Neutrophil (primary cell): ENCODE results near the gene CACNA2D3.

ENCODE experiments used
- H3K27ac ChIP-seq: fragments of 200-600 bp; sonication (generic); 2 replicates; pipeline ENCODE4 v1.5.1; 2016; ENCODE audit warnings: mild to moderate bottlenecking, moderate library complexity
- H3K27me3 ChIP-seq: fragments of 200-600 bp; sonication (generic); 2 replicates; pipeline ENCODE4 v1.6.0; 2016; ENCODE audit warnings: mild to moderate bottlenecking
- H3K36me3 ChIP-seq: fragments of 200-600 bp; sonication (generic); 2 replicates; pipeline ENCODE4 v1.5.1; 2017
- H3K4me1 ChIP-seq, 2 experiments: fragments of 200-600 bp in 1 of 2; sonication (generic) in 1 of 2; 1 replicate in 1 of 2; 2 replicates in 1 of 2; pipeline versions ENCODE4 v1.5.1 to v1.6.1; 2013 to 2016; ENCODE audit warnings: low read depth in 1 of 2, low read length in 1 of 2, mild to moderate bottlenecking in 1 of 2, moderate library complexity in 1 of 2; ENCODE audit not compliant: control insufficient read depth in 1 of 2, insufficient read depth in 1 of 2
- H3K4me3 ChIP-seq, 2 experiments: fragments of 200-600 bp in 1 of 2; sonication (generic) in 1 of 2; 1 replicate in 1 of 2; 2 replicates in 1 of 2; pipeline ENCODE4 v1.5.1; 2013 to 2016; ENCODE audit warnings: low read depth in 1 of 2, low read length in 1 of 2, mild to moderate bottlenecking in 1 of 2, moderate library complexity in 1 of 2
- H3K9me3 ChIP-seq: fragments of 200-600 bp; sonication (generic); 2 replicates; pipeline ENCODE4 v1.5.1; 2016
- CTCF ChIP-seq: fragments of 200-600 bp; sonication (generic); IDR thresholded peaks from 2 replicates; pipeline ENCODE4 v1.5.1; 2016; ENCODE audit warnings: antibody characterized with exemption

Gene CACNA2D3

GRCh38 chr3:54349691-54350090 is 227.3 kb downstream of the CACNA2D3 start:
- no peak for TF ChIP-seq CTCF
- Histone ChIP-seq H3K36me3 (no peaks in the 10 kb centered on the region), H3K4me1 (no peaks in the 10 kb centered on the region), H3K27ac (no peak overlapping the region), H3K4me3 (no peak overlapping the region), H3K27me3 (no peaks in the 10 kb centered on the region), H3K9me3 (no peaks in the 10 kb centered on the region)

DNA sequence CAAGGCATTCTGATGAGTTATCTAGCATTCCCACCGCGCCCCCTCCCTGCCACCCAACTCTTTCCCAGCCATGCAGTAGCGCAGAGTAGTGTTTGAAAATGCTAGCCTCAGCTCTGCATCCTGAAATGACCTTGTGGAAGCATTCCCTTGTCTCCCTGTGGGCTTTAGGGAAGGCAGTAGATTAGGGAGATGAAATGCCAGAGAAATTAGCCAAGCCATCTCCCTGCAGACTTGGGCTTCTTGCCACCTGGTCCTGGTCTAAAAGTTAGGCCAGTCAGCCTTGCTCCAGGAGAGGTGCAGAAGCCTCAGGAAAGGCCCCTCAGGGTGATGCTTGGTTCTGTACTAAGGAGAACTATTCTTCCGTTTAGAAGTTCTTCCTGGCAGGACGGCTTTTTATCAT is 231.2 kb downstream of the CACNA2D3 start:
- no peak for TF ChIP-seq CTCF
- H3K4me1 ChIP-seq = no peaks in the 10 kb centered on the region
- H3K4me3 ChIP-seq = no peak overlapping the region
- no peaks in the 10 kb centered on the region for H3K36me3 ChIP-seq
- H3K27me3 ChIP-seq = no peaks in the 10 kb centered on the region
- no peaks in the 10 kb centered on the region for H3K9me3 ChIP-seq
- no peak overlapping the region for H3K27ac ChIP-seq

DNA sequence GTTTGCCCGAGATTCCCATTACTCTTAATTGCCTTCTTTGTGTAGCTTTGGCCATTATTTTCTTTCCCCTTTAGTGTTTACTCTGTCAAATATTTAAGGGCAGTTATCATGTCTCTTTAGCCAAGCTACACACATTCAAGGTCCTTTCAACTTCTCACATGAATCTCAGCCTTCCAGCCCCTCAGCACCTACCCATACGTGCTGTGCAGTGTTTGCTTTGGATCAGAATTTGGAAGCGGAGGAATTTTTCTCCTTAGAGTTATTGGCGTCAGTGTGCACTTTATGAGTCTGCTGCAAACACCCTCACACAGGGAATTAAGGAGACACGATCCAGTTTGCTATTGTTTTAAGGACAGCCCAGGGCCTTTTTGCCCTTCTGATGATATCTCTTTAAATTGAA is 231.6 kb downstream of the CACNA2D3 start:
- H3K4me1 ChIP-seq = no peaks in the 10 kb centered on the region
- TF ChIP-seq CTCF = no peak
- no peaks in the 10 kb centered on the region for H3K27me3 ChIP-seq
- no peak overlapping the region for H3K4me3 ChIP-seq
- no peaks in the 10 kb centered on the region for H3K36me3 ChIP-seq
- H3K9me3 ChIP-seq = no peaks in the 10 kb centered on the region
- no peak overlapping the region for H3K27ac ChIP-seq

- TF ChIP-seq CTCF = no peak
- H3K4me1 ChIP-seq = no peaks in the 10 kb centered on the region
- no peaks in the 10 kb centered on the region for H3K36me3 ChIP-seq
- no peaks in the 10 kb centered on the region for H3K27me3 ChIP-seq
- H3K4me3 ChIP-seq = no peak overlapping the region
- no peaks in the 10 kb centered on the region for H3K9me3 ChIP-seq
- no peak overlapping the region for H3K27ac ChIP-seq
Observed at GRCh38 chr3:54355800-54356199, 233.4 kb downstream of the CACNA2D3 start.

GRCh38 chr3:54356261-54357045 is 234.1 kb downstream of the CACNA2D3 start:
- Histone ChIP-seq H3K27ac (no peak overlapping the region), H3K36me3 (no peaks in the 10 kb centered on the region), H3K4me3 (no peak overlapping the region), H3K9me3 (no peaks in the 10 kb centered on the region), H3K4me1 (no peaks in the 10 kb centered on the region), H3K27me3 (no peaks in the 10 kb centered on the region)
- no peak for TF ChIP-seq CTCF
